ENCODE measurements around the gene PRDM16. TPM values are rescaled to one million over a fixed set of nuclear protein-coding genes. Genes with fewer than 3 reads are reported as not detected.

The PRDM16 gene
- total RNA-seq, 1 experiment from 2014 or later: 0.17 TPM

- no CpG with 5 or more reads among the region's 23 CpGs for WGBS (ENCODE audit: extremely low coverage, insufficient read length, low lambda C conversion rate)
Measured at GRCh38 chr1:3390291-3390690, 321.3 kb downstream of the PRDM16 start.

More at GRCh38 chr1:3390291-3390690, 321.3 kb downstream of the PRDM16 start:
- Mint-ChIP-seq H3K27ac (no peak overlapping the region), H3K4me3 (no peak overlapping the region), H3K36me3 (ENCODE audit: insufficient read depth in 1 of 3, low read depth in 3 of 3) (no peaks in the 10 kb centered on the region), H3K9me3 (no peaks in the 10 kb centered on the region; a peak in 1 of 5 replicates), H3K27me3 (ENCODE audit: low read depth) (peaks cover 64% of the 10 kb centered on the region), H3K4me1 (peaks cover 14 to 27% of the 10 kb centered on the region in 2 experiments)
- H3T11ph ChIP-seq (ENCODE audit: low read length): no peak overlapping the region
- H4K20me1 ChIP-seq (ENCODE audit: control insufficient read depth, insufficient read depth, insufficient read length): no peaks in the 10 kb centered on the region
- H3K79me1 ChIP-seq (ENCODE audit: insufficient read depth, low read depth, low read length, poor library complexity, severe bottlenecking): no peaks in the 10 kb centered on the region
- no peak overlapping the region for H3K56ac ChIP-seq (ENCODE audit: insufficient read length, low read depth, low read length)
- no peak for DNase-seq
- TF ChIP-seq, protein P1, sequence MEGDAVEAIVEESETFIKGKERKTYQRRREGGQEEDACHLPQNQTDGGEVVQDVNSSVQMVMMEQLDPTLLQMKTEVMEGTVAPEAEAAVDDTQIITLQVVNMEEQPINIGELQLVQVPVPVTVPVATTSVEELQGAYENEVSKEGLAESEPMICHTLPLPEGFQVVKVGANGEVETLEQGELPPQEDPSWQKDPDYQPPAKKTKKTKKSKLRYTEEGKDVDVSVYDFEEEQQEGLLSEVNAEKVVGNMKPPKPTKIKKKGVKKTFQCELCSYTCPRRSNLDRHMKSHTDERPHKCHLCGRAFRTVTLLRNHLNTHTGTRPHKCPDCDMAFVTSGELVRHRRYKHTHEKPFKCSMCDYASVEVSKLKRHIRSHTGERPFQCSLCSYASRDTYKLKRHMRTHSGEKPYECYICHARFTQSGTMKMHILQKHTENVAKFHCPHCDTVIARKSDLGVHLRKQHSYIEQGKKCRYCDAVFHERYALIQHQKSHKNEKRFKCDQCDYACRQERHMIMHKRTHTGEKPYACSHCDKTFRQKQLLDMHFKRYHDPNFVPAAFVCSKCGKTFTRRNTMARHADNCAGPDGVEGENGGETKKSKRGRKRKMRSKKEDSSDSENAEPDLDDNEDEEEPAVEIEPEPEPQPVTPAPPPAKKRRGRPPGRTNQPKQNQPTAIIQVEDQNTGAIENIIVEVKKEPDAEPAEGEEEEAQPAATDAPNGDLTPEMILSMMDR (conservative IDR thresholded peaks at IDR 0.05): no peak
- no peak overlapping the region for H2AK5ac ChIP-seq (ENCODE audit: insufficient read length, low read length)
- no peak overlapping the region for H2AFZ ChIP-seq (ENCODE audit: low read length)
- no peak overlapping the region for H2BK12ac ChIP-seq (ENCODE audit: insufficient read length, low read depth, low read length)
- H3K9me3 ChIP-seq (ENCODE audit: control insufficient read depth, low read depth, low read length): no peaks in the 10 kb centered on the region
- H3K27me3 ChIP-seq (ENCODE audit: insufficient read depth, low read length): peaks cover 21% of the 10 kb centered on the region; the same call in 1 of the 2 replicates
- no peak overlapping the region for H2BK5ac ChIP-seq (ENCODE audit: insufficient read length, low read length)
- H2BK20ac ChIP-seq (ENCODE audit: low read depth, low read length, poor library complexity, severe bottlenecking): no peak overlapping the region
- H2BK15ac ChIP-seq (ENCODE audit: low read depth, low read length): no peak overlapping the region
- H4K91ac ChIP-seq (ENCODE audit: insufficient read length, low read depth, low read length): no peak overlapping the region
- no peak overlapping the region for H3K9ac ChIP-seq (ENCODE audit: extremely low read depth, insufficient read length, low read length)
- no peaks in the 10 kb centered on the region for H3K4me1 ChIP-seq (ENCODE audit: insufficient read depth, low read length)
- no peak overlapping the region for H3K4me2 ChIP-seq (ENCODE audit: insufficient read depth, insufficient read length, low read length)
- H3K14ac ChIP-seq (ENCODE audit: insufficient read depth, low read length): no peak overlapping the region; the same call in 1 of the 2 replicates
- H4K5ac ChIP-seq (ENCODE audit: insufficient read length, low read depth, low read length): no peak overlapping the region
- no peaks in the 10 kb centered on the region for H3K79me2 ChIP-seq (ENCODE audit: insufficient read depth, low read length)
- H4K8ac ChIP-seq (replicated peaks; ENCODE audit: insufficient read length, low read depth, low read length): no peak overlapping the region
- H3K18ac ChIP-seq (ENCODE audit: insufficient read length, low read depth, low read length): no peak overlapping the region
- H2BK120ac ChIP-seq (ENCODE audit: low read depth, low read length, poor library complexity, severe bottlenecking): no peak overlapping the region
- no peak overlapping the region for H3K23ac ChIP-seq (ENCODE audit: insufficient read length, low read depth, low read length)
- no peak overlapping the region for H3K27ac ChIP-seq (ENCODE audit: insufficient read length, low read depth, low read length)
- peaks cover 7% of the 10 kb centered on the region for H3K23me2 ChIP-seq (ENCODE audit: insufficient read length, low read depth, low read length, poor library complexity, severe bottlenecking)
- no peak overlapping the region for H3K4ac ChIP-seq (ENCODE audit: low read depth, low read length)

Measured in H9 (cell line).